CD4-positive, alpha-beta memory T cell (primary cell): ENCODE measurements around the gene EME1. TPM values are rescaled to one million over a fixed set of nuclear protein-coding genes. Genes with fewer than 3 reads are reported as not detected.

Source experiments
- CTCF ChIA-PET: fragments of 350-600 bp; sonication (Branson Sonifier 250); formaldehyde crosslinking; loops from one replicate; lab custom pipeline; 2021; ENCODE audit warnings: inconsistent platforms; ENCODE audit not compliant: partially characterized antibody; lab: Charles Lee
- POLR2A ChIA-PET: fragments of 350-600 bp; sonication (Branson Sonifier 250); formaldehyde crosslinking; loops from one replicate; lab custom pipeline; 2021; ENCODE audit not compliant: partially characterized antibody; lab: Charles Lee
- DNase-seq, 5 donors: peaks; one replicate each; pipeline versions ENCODE4 v3.0.0 to v3.0.0-alpha.2; 2020 to 2022; ENCODE audit warnings: mixed read lengths in 1 of 5
- H3K27ac ChIP-seq: one replicate; pipeline ENCODE4 v1.7.0; 2013; ENCODE audit warnings: low read depth, low read length
- H3K27me3 ChIP-seq: 2 replicates; pipeline ENCODE4 v1.7.0; 2013; ENCODE audit warnings: mild to moderate bottlenecking, low read length, moderate library complexity; ENCODE audit not compliant: insufficient read depth
- H3K36me3 ChIP-seq: 2 replicates; pipeline ENCODE4 v1.7.0; 2013; ENCODE audit warnings: mild to moderate bottlenecking, low read length, moderate library complexity; ENCODE audit not compliant: insufficient read depth
- H3K4me1 ChIP-seq: 2 replicates; pipeline ENCODE4 v1.7.0; 2013; ENCODE audit warnings: mild to moderate bottlenecking, low read length, moderate library complexity; ENCODE audit not compliant: insufficient read depth
- H3K4me3 ChIP-seq, 2 donors: one replicate each; pipeline ENCODE4 v1.7.0; 2013; ENCODE audit warnings: low read length in 2 of 2, mild to moderate bottlenecking in 1 of 2
- H3K9me3 ChIP-seq, 2 donors: one replicate each; pipeline ENCODE4 v1.7.0; 2013; ENCODE audit warnings: low read length in 2 of 2, control low read depth in 1 of 2; ENCODE audit not compliant: control insufficient read depth in 1 of 2
- H3K27ac Mint-ChIP-seq, 7 donors: one replicate each; pipeline ENCODE4 v1.8.0; 2020 to 2021; ENCODE audit warnings: mixed read lengths in 7 of 7, mild to moderate bottlenecking in 6 of 7, inconsistent platforms in 3 of 7, moderate library complexity in 3 of 7
- H3K27me3 Mint-ChIP-seq, 2 donors: one replicate each; pipeline ENCODE4 v1.8.0; 2020 to 2021; ENCODE audit warnings: mixed read lengths in 2 of 2
- H3K36me3 Mint-ChIP-seq, 2 donors: one replicate each; pipeline ENCODE4 v1.8.0; 2020 to 2021; ENCODE audit warnings: mixed read lengths in 2 of 2, inconsistent platforms in 1 of 2, mild to moderate bottlenecking in 1 of 2
- H3K4me1 Mint-ChIP-seq, 4 donors: one replicate each; pipeline ENCODE4 v1.8.0; 2020 to 2021; ENCODE audit warnings: mixed read lengths in 4 of 4, mild to moderate bottlenecking in 1 of 4
- H3K4me3 Mint-ChIP-seq, 8 donors: one replicate each; pipeline ENCODE4 v1.8.0; 2020 to 2021; ENCODE audit warnings: mixed read lengths in 8 of 8, mild to moderate bottlenecking in 7 of 8, moderate library complexity in 6 of 8, inconsistent platforms in 3 of 8
- H3K9me3 Mint-ChIP-seq, 8 donors: one replicate each; pipeline ENCODE4 v1.8.0; 2020 to 2021; ENCODE audit warnings: mixed read lengths in 8 of 8, mild to moderate bottlenecking in 5 of 8, inconsistent platforms in 3 of 8, moderate library complexity in 1 of 8
- intact Hi-C: fragments of 100-400 bp; cut with micrococcal nuclease; formaldehyde crosslinking; loops from one replicate; pipeline ENCODE4 v1.15.1; 2023
- polyA plus RNA-seq, 2 donors: library from polyadenylated mRNA; unstranded; fragments of 300-500 nt; fragmentation: Illumina TruSeq; gene quantifications; one replicate each; pipeline ENCODE4 v1.2.3, GENCODE V29; 2021
- total RNA-seq, 2 experiments: library from RNA; stranded (reverse); gene quantifications; one replicate each; pipeline ENCODE4 v1.2.3, GENCODE V29; 2021

Gene EME1
- total and polyA plus RNA-seq, 4 experiments from 2014 or later = 0.13 to 0.89 (median 0.41) TPM; not detected in 1

GRCh38 chr17:50380369-50381259 is 7.6 kb downstream of the EME1 start:
- H3K27ac Mint-ChIP-seq = peak overlapping the region in 2 of 7 donors; percentile 48 to 55
- Histone ChIP-seq H3K4me3 (no peak overlapping the region), H3K36me3 (peaks cover 41% of the 10 kb centered on the region), H3K27me3 (no peaks in the 10 kb centered on the region), H3K9me3 (no peaks in the 10 kb centered on the region), H3K4me1 (no peaks in the 10 kb centered on the region), H3K27ac (no peak overlapping the region)
- peaks cover 34 to 48% of the 10 kb centered on the region in 2 donors for H3K36me3 Mint-ChIP-seq
- H3K9me3 Mint-ChIP-seq = no peaks in the 10 kb centered on the region
- ChIA-PET POLR2A (interaction anchor here (0.9 to 1.8 kb wide), 2 partner anchors 14 to 16 kb away, joined by 3 to 10 read pairs; partner anchors contain the start of gene LRRC59), CTCF (interaction anchor here (0.7 to 7.6 kb wide), 6 partner anchors 15 to 99 kb away, joined by 3 to 54 read pairs (median 4); partner anchors contain the start of gene LRRC59)
- intact Hi-C loops = no loop called here
- no peaks in the 10 kb centered on the region for H3K27me3 Mint-ChIP-seq
- no peak overlapping the region for H3K4me3 Mint-ChIP-seq
- no peak for DNase-seq
- H3K4me1 Mint-ChIP-seq = peaks cover 0 to 1% (median 0%) of the 10 kb centered on the region in 4 donors

- H3K27me3 ChIP-seq = no peaks in the 10 kb centered on the region
- H3K4me1 ChIP-seq = no peaks in the 10 kb centered on the region
- H3K27ac Mint-ChIP-seq = peak overlapping the region in 2 of 7 donors; percentile 11 to 55
- H3K27ac ChIP-seq = no peak overlapping the region
- intact Hi-C loops = no loop called here
- no peaks in the 10 kb centered on the region for H3K27me3 Mint-ChIP-seq
- POLR2A ChIA-PET = interaction anchor here (1.8 kb wide), 1 partner anchor 16 kb away, joined by 10 read pairs; the partner anchor contains the start of gene LRRC59
- peaks cover 47% of the 10 kb centered on the region for H3K36me3 ChIP-seq
- H3K36me3 Mint-ChIP-seq = peaks cover 36 to 55% of the 10 kb centered on the region in 2 donors
- DNase-seq = no peak
- H3K9me3 ChIP-seq = no peaks in the 10 kb centered on the region
- no peaks in the 10 kb centered on the region for H3K9me3 Mint-ChIP-seq
- CTCF ChIA-PET = interaction anchor here (0.9 to 7.6 kb wide), 5 partner anchors 10 to 98 kb away, joined by 3 to 54 read pairs (median 4); partner anchors contain the start of gene LRRC59
- no peak overlapping the region for H3K4me3 ChIP-seq
- no peak overlapping the region for H3K4me3 Mint-ChIP-seq
- peaks cover 0 to 2% (median 0%) of the 10 kb centered on the region in 4 donors for H3K4me1 Mint-ChIP-seq
Measured at GRCh38 chr17:50381260-50381815, 8.3 kb downstream of the EME1 start.

GRCh38 chr17:50381920-50382319 is 8.9 kb downstream of the EME1 start:
- H3K36me3 Mint-ChIP-seq = peaks cover 42 to 61% of the 10 kb centered on the region in 2 donors
- H3K4me1 Mint-ChIP-seq = peaks cover 0 to 2% (median 0%) of the 10 kb centered on the region in 4 donors
- peak overlapping the region in 1 of 7 donors; percentile 38 for H3K27ac Mint-ChIP-seq
- no peaks in the 10 kb centered on the region for H3K9me3 Mint-ChIP-seq
- no peak overlapping the region for H3K27ac ChIP-seq
- H3K4me1 ChIP-seq = no peaks in the 10 kb centered on the region
- H3K27me3 ChIP-seq = no peaks in the 10 kb centered on the region
- no peak overlapping the region for H3K4me3 ChIP-seq
- ChIA-PET CTCF (interaction anchor here (0.9 to 7.6 kb wide), 5 partner anchors 9 to 97 kb away, joined by 3 to 54 read pairs (median 4); partner anchors contain the start of gene LRRC59), POLR2A (interaction anchor here (1.8 kb wide), 1 partner anchor 15 kb away, joined by 10 read pairs; the partner anchor contains the start of gene LRRC59)
- intact Hi-C loops = no loop called here
- no peak for DNase-seq
- H3K27me3 Mint-ChIP-seq = no peaks in the 10 kb centered on the region
- no peaks in the 10 kb centered on the region for H3K9me3 ChIP-seq
- H3K4me3 Mint-ChIP-seq = no peak overlapping the region
- H3K36me3 ChIP-seq = peaks cover 53% of the 10 kb centered on the region

- intact Hi-C loops = no loop called here
- Histone ChIP-seq H3K36me3 (peaks cover 63% of the 10 kb centered on the region), H3K4me1 (no peaks in the 10 kb centered on the region), H3K9me3 (no peaks in the 10 kb centered on the region), H3K4me3 (no peak overlapping the region), H3K27me3 (no peaks in the 10 kb centered on the region), H3K27ac (no peak overlapping the region)
- Mint-ChIP-seq H3K36me3 (peaks cover 52 to 71% of the 10 kb centered on the region in 2 donors), H3K4me1 (peaks cover 0 to 2% (median under 1%) of the 10 kb centered on the region in 4 donors), H3K4me3 (no peak overlapping the region), H3K9me3 (no peaks in the 10 kb centered on the region), H3K27ac (peak overlapping the region in 1 of 7 donors; percentile 40), H3K27me3 (no peaks in the 10 kb centered on the region)
- ChIA-PET POLR2A (no interaction called here), CTCF (interaction anchor here (7.6 kb wide), 1 partner anchor 15 kb away, joined by 54 read pairs; the partner anchor contains the start of gene LRRC59)
- no peak for DNase-seq
Measured at GRCh38 chr17:50382931-50383330, 9.9 kb downstream of the EME1 start.

- CTCF ChIA-PET = interaction anchor here (1.0 to 7.6 kb wide), 2 partner anchors 11 to 24 kb away, joined by 3 to 54 read pairs; partner anchors contain the start of gene LRRC59
- no peak for DNase-seq
- H3K4me1 Mint-ChIP-seq = peaks cover 0 to 3% (median 1%) of the 10 kb centered on the region in 4 donors
- Histone ChIP-seq H3K27ac (no peak overlapping the region), H3K4me1 (no peaks in the 10 kb centered on the region), H3K9me3 (no peaks in the 10 kb centered on the region), H3K36me3 (peaks cover 94% of the 10 kb centered on the region), H3K27me3 (no peaks in the 10 kb centered on the region), H3K4me3 (no peak overlapping the region)
- peak overlapping the region in 2 of 7 donors; percentile 53 to 59 for H3K27ac Mint-ChIP-seq
- H3K36me3 Mint-ChIP-seq = peaks cover 71 to 95% of the 10 kb centered on the region in 2 donors
- intact Hi-C loops = no loop called here
- no peak overlapping the region for H3K4me3 Mint-ChIP-seq
- H3K9me3 Mint-ChIP-seq = no peaks in the 10 kb centered on the region
- POLR2A ChIA-PET = no interaction called here
- no peaks in the 10 kb centered on the region for H3K27me3 Mint-ChIP-seq
Measured at GRCh38 chr17:50386510-50386909, 13.5 kb downstream of the EME1 start.

- Mint-ChIP-seq H3K4me1 (peaks cover 5 to 7% (median 5%) of the 10 kb centered on the region in 4 donors), H3K36me3 (peaks cover 75 to 97% of the 10 kb centered on the region in 2 donors), H3K27me3 (no peaks in the 10 kb centered on the region), H3K27ac (no peak overlapping the region), H3K4me3 (no peak overlapping the region), H3K9me3 (no peaks in the 10 kb centered on the region)
- Histone ChIP-seq H3K9me3 (no peaks in the 10 kb centered on the region), H3K4me1 (no peaks in the 10 kb centered on the region), H3K27ac (no peak overlapping the region), H3K27me3 (no peaks in the 10 kb centered on the region), H3K4me3 (no peak overlapping the region), H3K36me3 (peaks cover 94% of the 10 kb centered on the region)
- ChIA-PET CTCF (interaction anchor here (1.6 to 1.8 kb wide), 2 partner anchors 9 to 26 kb away, joined by 4 to 18 read pairs; partner anchors contain the start of gene LRRC59), POLR2A (interaction anchor here (1.6 kb wide), 1 partner anchor 9 kb away, joined by 6 read pairs; the partner anchor contains the start of gene LRRC59)
- DNase-seq = no peak
- intact Hi-C loops = no loop called here
Measured at GRCh38 chr17:50388728-50389127, 15.7 kb downstream of the EME1 start.
